ENCODE data around the gene UBE2L3. TPM values are rescaled to one million over a fixed set of nuclear protein-coding genes. Genes with fewer than 3 reads are reported as not detected.
"Not testable (repeated sequence)": the region's sequence is repeated elsewhere in the genome, so short reads cannot be mapped to it uniquely, and the experiment has no call there.

The UBE2L3 gene
- total RNA-seq, 4 donors from 2014 or later: 42.1 to 69.7 (median 50.1) TPM

DNA sequence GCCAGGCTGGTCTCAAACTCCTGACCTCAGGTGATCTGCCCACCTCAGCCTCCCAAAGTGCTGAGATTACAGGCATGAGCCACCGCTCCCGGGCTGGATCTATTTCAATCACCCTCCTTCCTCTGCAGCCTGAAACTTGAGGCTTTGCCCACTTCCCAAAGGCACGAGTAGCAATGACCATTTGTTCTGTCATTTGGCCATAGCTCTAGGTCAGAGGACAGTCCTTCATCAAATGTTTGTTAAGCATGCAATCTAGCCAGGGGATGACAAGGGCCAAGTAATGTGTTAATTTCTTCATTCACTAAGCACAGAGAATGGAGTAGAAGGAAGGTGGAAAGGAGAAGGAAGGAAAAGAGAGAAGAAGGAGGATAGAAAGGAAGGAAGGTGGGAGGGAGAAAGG lies 6.9 kb upstream of the UBE2L3 start:
- DNase-seq, H3K9me3 ChIP-seq, H3K27ac ChIP-seq, H3K4me1 ChIP-seq, H3K4me3 ChIP-seq, H3K27me3 ChIP-seq, H3K36me3 ChIP-seq: not testable (repeated sequence)

DNA sequence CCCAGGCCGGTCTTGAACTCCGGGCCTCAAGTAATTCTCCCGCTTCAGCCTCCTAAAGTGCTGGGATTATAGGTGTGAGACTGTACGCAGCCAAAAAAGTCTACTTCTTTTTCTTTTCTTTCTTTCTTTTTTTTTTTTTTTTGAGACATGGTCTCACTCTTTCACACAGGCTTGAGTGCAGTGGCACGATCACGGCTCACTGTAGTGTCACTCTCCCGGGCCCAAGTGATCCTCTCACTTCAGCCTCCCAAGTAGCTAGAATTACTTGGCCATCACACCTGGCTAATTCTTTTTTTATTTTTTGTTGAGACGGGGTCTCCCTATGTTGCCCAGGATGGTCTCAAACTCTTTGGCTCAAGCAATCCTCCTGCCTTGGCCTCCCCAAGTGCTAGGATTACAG lies 3.6 kb upstream of the UBE2L3 start:
- DNase-seq: no peak
- Histone ChIP-seq H3K9me3 (no peaks in the 10 kb centered on the region), H3K36me3 (no peaks in the 10 kb centered on the region), H3K4me1 (peaks cover 0 to 9% (median 4%) of the 10 kb centered on the region in 4 donors), H3K4me3 (no peak overlapping the region), H3K27ac (no peak overlapping the region), H3K27me3 (no peaks in the 10 kb centered on the region)
- TF ChIP-seq, protein P1, sequence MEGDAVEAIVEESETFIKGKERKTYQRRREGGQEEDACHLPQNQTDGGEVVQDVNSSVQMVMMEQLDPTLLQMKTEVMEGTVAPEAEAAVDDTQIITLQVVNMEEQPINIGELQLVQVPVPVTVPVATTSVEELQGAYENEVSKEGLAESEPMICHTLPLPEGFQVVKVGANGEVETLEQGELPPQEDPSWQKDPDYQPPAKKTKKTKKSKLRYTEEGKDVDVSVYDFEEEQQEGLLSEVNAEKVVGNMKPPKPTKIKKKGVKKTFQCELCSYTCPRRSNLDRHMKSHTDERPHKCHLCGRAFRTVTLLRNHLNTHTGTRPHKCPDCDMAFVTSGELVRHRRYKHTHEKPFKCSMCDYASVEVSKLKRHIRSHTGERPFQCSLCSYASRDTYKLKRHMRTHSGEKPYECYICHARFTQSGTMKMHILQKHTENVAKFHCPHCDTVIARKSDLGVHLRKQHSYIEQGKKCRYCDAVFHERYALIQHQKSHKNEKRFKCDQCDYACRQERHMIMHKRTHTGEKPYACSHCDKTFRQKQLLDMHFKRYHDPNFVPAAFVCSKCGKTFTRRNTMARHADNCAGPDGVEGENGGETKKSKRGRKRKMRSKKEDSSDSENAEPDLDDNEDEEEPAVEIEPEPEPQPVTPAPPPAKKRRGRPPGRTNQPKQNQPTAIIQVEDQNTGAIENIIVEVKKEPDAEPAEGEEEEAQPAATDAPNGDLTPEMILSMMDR (IDR thresholded peaks at IDR 0.05): no peak
- no peak for TF ChIP-seq POLR2A (IDR thresholded peaks at IDR 0.05)

DNA sequence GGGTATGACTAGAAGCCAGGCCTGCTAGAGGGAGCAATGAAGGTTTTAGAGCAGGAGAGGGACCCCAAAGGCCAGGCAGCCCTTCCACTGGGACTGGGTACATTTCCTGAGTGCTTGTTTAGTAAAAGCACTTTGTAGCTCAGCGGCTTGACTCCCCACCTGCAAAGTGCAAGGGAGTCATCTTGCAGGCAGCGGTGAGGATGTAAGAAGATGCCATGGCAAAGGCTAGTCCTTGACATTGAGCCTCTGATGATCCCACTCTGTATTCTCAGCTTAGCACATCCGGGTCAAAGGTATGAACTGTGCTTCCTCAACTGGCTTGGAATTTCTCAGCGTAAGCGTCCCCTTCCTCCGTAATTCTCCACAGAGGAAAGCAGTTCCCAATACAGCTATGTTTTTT lies 3.1 kb upstream of the UBE2L3 start:
- no peaks in the 10 kb centered on the region for H3K9me3 ChIP-seq
- H3K36me3 ChIP-seq: no peaks in the 10 kb centered on the region
- H3K4me3 ChIP-seq: no peak overlapping the region
- TF ChIP-seq POLR2A (IDR thresholded peaks at IDR 0.05): no peak
- TF ChIP-seq, protein P1 (IDR thresholded peaks at IDR 0.05): no peak
- H3K27me3 ChIP-seq: no peaks in the 10 kb centered on the region
- no peak for DNase-seq
- no peak overlapping the region for H3K27ac ChIP-seq
- peaks cover 0 to 14% (median 9%) of the 10 kb centered on the region in 4 donors for H3K4me1 ChIP-seq

DNA sequence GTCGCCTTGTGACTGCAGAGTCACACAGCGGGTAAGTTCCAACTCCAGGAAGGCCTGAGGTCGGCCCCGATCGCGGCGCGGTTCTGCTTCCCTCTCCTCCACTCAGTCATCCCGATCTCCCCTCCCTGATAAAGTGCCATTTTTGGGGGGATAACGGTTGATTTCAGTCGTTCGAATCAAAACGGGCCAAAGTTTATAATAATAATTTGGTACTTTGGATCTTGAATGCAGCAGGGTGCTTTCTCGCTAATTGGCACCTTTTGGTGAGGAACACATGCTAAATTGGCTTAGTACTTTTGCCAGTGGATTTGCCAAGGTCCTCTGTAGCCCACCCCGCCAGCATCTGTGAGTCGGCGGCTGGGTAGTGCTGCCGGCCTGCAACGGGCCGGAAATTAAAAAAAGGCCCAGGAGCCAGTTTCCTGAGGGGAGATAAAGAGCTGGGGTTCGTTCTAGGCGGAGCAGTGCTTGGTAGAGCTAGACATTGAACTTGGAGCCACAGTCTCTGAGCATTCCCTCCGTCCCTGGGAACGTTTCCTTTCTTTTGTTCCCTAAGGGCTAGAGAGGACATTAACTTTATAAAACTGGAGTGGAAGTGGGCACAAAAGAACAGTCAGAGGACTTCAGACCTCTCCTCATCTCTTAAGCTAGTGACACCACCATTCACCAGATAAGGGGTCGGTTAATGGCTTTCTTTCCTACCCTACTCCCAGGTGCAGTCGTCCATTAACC lies 997 bp downstream of the UBE2L3 start:
- no peaks in the 10 kb centered on the region for H3K36me3 ChIP-seq
- peaks cover 0 to 53% (median 22%) of the 10 kb centered on the region in 4 donors for H3K4me1 ChIP-seq
- no peak for TF ChIP-seq POLR2A (IDR thresholded peaks at IDR 0.05)
- TF ChIP-seq, protein P1 (IDR thresholded peaks at IDR 0.05): no peak
- no peaks in the 10 kb centered on the region for H3K27me3 ChIP-seq
- DNase-seq: peak in 1 of 3 donors; percentile 58
- H3K27ac ChIP-seq: peak overlapping the region; percentile 83 to 90 (median 88)
- H3K9me3 ChIP-seq: no peaks in the 10 kb centered on the region
- peak overlapping the region; percentile 77 to 97 (median 86) for H3K4me3 ChIP-seq

DNA sequence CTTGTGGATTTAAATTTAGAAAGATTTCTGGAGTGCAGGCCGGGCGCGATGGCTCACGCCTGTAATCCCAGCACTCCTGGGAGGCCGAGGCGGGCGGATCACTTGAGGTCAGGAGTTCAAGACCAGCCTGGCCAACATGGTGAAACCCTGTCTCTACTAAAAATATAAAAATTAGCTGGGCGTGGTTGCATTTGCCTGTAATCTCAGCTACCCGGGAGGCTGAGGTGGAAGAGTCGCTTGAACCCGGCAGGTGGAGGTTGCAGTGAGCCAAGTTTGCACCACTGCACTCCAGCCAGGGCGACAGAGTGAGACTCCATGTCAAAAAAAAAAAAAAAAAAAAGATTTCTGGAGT lies 1.5 kb downstream of the UBE2L3 start:
- not testable (repeated sequence) for H3K36me3 ChIP-seq, H3K9me3 ChIP-seq, H3K27me3 ChIP-seq, DNase-seq
- Histone ChIP-seq H3K4me3 (peak overlapping the region; percentile 77 to 97 (median 86)), H3K27ac (peak overlapping the region; percentile 83 to 90 (median 88)), H3K4me1 (peaks cover 0 to 58% (median 22%) of the 10 kb centered on the region in 4 donors)

DNA sequence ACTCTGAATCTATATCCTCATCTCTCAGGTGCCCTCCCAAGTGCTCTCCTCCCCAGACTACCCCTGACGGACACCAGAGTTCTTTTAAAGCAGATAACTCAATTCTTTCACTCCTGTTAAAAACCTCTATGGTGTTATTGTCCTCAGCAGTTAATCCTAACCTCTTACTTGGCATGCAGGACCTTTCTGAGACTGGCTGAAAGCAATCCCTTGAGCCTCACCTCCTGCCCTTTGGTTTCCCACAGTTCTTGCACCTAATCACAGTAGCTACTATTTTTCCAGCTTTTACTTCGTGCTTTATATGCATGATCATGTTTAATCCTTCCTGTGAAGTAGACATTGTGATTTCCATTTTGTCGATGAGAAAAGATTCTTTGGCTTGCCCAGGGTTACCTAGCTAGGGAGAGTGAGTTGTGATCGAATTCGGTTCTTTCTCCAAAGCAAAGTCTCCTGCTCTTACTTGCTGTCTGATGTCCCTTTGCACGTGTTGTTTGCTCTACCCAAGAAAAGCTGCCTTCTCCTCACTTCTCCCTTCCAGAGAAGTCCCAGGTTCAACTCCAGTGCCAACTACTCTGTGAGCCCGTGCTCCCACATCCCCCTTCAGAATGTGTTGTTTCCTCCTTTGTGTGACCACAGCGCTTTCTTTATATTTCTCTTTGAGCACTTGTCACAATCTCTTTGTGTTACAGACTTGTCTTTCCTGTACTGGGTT lies 2.1 kb downstream of the UBE2L3 start:
- Histone ChIP-seq H3K27ac (peak overlapping the region in 1 of 4 donors; percentile 2), H3K36me3 (no peaks in the 10 kb centered on the region), H3K4me3 (peak overlapping the region in 2 of 4 donors; percentile 3 to 77), H3K9me3 (no peaks in the 10 kb centered on the region), H3K4me1 (peaks cover 0 to 64% (median 22%) of the 10 kb centered on the region in 4 donors), H3K27me3 (no peaks in the 10 kb centered on the region)
- DNase-seq: no peak
- TF ChIP-seq, protein P1 (IDR thresholded peaks at IDR 0.05): no peak
- no peak for TF ChIP-seq POLR2A (IDR thresholded peaks at IDR 0.05)
